ENCODE results near the gene STAT3.
"Not testable (repeated sequence)": the region's sequence is repeated elsewhere in the genome, so short reads cannot be mapped to it uniquely, and the experiment has no call there.

Gene STAT3

GRCh38 chr17:42388381-42389134, at the start of gene STAT3:
TSS of gene STAT3 (minus strand) at chr17:42388442. CDS start at chr17:42348516, 39,926 bp downstream.
- DNase-seq = peak; percentile 85 to 100 (median 100)

GRCh38 chr17:42436391-42436790, 48.1 kb upstream of the STAT3 start:
- peak in 1 of 51 donors; percentile 11 for DNase-seq

DNA sequence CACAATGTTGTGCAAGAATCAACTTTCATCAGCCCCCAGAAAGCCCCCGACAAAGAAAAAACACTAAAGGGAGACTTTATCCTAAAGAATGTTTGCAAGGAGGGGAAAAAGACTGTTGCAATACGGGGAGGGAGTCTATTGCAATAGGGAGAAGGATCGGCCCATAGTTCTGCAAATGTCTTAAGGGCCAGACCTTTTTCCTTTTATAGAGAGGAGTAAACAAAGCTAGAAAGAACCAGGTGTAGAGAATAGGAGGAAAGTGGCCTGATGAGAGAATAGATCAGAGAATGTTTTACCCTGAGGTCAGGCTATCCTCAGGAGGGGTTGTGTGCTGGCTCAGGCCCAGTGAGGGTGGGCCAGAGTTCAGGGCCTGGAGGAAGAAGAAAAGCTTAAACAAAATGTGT, 43.5 kb upstream of the STAT3 start:
- no peak for DNase-seq

DNA sequence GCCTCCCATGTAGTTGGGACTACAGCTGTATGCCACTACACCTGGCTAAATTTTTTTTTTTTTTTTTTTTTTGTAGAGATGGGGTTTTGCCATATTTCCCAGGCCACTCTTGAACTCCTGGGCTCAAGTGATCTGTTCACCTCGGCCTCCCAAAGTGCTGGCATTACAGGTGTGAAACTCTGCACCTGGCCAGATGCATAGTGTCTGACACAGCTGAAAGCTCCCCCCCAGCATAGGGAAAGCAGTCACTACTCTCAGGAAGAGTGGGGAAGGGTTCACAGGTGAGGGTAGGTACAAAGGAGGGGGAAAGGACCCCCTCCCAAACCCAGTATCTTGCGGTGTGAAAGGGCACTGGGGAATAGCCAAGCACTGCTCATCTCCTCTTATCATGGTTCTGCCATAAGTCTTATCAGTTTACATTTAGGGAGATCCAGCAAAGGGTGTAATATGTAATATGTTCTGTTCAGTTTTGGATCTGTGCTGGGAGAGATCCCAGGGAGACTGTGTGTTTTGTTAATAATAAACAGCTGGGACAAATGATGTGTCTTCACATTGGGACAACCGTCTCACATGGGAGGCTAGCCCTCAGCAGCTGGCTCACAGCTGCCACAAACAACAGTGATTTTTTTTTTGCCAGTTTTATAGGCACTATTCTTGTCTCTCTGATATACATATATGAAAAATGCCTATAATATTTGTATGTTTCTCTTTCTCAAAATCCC, 41.6 kb upstream of the STAT3 start:
- DNase-seq = no peak

DNA sequence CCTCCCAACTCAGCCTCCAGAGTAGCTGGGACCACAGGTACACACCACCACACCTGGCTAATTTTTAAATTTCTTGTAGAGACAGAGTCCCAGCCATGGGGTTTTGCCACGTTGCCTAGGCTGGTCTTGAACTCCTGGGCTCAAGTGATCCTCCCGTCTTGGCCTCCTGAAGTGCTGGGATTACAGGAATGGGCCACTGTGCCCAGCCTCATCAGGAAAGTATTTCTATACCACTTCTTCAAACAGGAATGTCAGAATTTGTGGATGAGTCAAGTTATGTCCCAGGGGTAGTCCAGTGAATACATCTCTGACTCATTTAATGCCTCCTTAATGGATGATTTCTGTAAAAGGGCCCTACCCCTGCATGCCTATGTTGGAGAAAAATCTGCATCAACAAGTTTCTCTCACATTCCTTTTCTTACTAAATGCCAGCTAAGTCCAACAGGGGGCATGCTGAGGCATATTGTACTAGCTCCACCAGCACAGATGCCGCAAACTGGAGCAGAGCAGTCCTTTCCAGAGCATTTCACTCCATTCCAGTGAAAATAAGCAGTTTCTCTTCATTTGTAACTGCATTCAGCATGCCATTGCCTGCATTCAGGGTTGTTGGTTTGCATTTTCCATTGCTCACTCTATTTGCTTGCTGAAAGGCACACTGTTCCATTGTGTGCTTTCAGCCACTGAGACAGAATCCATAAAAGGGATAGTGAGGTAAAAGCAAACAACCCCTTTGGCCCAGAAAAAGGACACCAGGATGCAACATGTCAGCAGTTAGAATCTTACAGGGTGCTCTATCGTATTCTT, 40.1 kb upstream of the STAT3 start:
- peak in 30 of 51 donors; percentile 4 to 70 (median 36) for DNase-seq

- DNase-seq = no peak
Measured at GRCh38 chr17:42424991-42425610, 36.9 kb upstream of the STAT3 start.

DNA sequence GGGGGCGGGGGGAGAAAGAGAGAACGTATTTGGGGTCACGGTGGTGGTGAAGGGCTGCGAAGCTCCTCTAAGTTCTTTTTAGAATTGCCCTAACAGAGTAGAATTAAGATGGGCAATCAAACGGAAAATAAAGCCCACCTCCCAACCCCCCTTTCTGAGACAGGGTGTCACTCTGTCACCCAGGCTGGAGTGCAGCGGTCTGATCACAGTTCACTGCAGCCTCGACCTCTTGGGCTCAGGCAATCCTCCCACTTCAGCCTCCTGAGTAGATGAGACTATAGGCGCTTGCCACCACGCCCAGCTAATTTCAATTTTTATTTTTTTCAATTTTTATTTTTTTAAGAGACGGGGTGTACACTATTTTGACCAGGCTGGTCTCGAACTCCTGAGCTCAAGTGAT, 35.5 kb upstream of the STAT3 start:
- DNase-seq = no peak

DNA sequence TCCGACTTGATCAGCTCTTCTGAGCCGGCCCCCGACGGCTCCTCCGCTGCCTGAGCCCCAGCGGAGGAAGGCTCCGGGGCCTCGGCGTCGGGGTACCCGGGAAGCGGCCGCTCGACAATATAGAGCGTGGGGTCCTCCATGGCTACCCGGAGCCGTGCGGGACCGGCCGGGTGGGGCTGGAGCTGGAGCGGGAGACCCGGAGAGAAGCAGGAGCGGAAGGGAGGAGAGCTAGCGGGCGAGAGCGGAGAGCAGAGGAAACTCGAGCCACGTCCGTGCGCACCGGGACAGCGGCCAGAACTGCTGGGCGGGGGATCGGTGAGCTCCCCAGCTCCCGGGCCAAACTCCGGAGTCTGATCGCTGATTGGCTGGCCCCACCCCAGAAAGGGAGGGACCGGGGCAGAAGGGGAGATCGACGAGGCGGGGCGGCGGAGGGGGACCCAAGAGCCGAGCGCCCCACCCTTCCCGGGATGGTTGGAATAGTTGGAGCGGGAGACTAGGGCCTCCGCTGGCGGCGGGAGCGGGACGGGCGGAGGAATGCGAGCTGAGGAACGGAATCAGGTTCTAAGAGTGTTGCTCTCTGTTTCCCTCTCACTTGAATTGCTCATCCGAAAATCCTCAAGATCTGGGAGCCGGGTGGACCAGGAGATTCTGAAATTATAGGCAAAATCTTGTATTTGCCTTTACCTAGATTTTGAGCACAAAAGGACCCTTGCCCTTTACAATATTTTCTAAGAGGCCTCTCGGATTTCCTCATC, 34.9 kb upstream of the STAT3 start, which contains the start of gene CAVIN1:
CAVIN1 (minus strand) TSS at position 299 of the 755 bp plus-strand sequence; CDS start at position 140, 159 bp downstream.
- DNase-seq = peak in 49 of 51 donors; percentile 25 to 96 (median 75)

DNA sequence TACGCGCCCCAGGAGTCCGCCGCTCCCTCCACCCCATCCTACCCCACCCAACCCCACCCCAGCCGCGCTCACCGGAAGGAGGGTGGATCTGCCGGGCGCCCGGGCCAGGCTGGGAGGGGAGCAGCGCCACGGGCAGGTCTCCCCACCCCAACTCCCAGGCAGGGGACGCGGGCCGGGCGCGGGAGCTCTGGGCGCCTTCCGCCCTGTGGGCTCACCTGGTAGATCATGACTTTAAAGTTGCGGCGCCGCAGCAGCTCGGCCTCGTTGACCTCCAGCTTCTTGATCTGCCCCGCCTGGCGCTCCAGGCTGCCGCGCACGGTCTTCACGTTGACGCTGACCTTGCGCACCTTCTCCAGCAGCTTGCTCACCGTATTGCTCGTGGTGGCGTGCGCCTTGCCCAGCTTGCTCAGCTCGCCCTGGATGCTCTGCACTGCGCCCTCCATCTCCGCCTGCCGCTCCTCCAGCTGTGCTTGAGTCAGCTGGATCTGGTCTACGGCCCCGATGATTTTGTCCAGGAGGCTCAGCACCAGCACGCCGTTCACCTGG, 34.2 kb upstream of the STAT3 start:
- peak in 3 of 51 donors; percentile 13 to 32 (median 22) for DNase-seq

DNA sequence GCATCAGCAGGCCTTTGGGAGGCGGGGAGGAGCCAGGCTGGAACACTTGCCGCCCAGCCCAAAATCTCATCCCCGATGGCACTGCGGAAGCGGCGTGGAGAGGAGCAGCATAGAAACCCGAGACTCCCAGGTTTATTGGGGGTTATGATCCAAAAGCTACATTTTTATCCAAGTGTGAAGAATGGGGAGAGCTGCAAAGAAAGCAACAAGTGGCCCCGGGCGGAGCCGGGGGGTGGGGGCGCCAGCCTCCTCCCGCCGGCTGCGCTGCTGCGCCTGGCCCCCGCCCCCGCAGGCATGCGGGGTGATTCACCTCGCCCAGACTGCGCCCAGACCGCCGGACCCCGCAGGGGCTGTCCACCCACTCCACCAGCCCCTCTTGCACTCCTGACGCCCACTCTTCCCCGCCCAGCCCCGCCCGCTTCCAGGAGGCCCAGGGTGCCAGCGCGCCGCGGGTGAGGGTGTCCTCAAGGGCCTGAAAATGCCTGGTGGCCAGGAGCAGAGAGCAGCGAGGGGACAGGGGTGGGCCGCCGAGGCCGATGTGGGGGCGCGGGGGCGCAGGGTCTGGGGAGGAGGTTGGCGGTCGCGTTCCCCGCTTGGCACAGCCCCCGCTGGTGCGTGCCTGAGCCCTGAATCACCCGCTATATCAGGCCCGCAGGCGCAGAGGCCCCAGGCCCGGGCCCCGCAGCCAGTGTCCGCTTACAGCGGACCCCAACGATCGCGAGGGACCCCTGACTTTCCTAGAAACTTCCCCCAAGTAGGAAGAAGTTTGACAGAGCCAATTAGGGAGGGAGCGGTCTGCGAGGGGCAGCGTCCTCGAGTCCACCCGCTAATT, 33.5 kb upstream of the STAT3 start:
- peak in 2 of 51 donors; percentile 11 to 16 for DNase-seq

DNA sequence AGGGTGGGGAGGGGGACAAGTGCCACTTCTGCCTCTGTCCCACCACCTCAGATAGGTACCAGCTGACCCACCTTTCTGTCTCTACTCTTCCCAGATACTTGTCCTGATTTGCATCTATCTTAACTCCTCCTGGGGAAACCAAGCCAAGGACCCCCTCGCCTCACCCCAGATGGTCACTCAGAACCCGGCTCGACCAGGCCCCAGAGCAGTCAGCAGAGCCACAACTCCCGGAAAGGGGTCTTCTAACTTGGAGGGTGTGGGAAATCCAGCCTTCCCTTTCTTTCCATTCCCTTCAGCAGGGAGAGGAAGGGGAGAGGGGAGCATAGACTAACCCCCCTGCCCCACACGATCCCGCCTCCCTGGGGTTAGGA, 32.9 kb upstream of the STAT3 start:
- DNase-seq = no peak

DNA sequence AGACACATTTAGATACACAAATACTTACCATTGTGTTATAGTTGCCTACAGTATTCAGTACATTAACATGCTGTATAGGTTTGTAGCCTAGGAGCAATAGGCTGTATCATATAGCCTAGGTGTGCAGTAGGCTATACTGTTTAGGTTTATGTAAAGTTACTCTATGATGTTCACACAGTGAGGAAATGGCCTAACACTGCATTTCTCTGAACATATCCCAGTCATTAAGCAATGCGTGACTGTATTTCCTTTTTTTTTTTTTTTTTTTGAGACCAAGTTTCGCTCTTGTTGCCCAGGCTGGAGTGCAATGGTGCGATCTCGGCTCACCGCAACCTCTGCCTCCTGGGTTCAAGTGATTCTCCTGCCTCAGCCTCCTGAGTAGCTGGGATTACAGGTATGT, 29.7 kb upstream of the STAT3 start:
- not testable (repeated sequence) for DNase-seq

DNA sequence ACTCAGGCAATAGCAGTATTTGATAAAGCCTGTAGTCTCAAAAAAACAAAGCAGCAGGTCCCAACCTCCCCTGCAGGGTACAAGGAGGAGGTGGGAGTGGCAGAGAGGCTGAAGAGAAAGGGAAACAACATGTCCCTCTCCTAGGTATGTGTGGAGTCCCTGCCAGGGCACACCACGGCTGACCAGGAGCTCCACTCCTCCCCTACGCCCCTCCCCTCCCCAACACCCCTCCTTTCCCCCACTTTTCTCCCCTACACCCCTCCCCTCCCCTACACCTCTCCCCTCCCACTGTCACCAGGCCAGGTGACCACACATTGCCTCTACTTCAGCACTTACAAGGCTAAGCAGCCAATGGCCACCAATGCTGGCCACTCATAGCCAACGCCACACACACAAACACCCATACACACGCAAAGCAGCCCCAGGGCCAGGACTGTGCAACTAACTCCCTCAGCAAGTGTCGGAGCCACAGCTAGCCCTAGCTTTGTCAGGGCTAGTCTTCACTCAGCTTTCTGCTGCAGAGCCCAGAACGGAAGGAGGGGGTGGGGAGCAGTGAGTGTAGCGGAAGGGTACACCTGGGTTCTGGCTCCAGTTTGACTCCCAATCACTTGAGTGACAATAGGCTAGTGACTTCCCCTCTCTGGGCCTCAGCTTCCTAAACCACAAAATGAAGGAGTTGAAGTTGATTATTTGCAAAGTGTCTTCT, 26.6 kb upstream of the STAT3 start:
- DNase-seq = no peak

GRCh38 chr17:42413464-42414040, 25.3 kb upstream of the STAT3 start:
- no peak for DNase-seq

DNA sequence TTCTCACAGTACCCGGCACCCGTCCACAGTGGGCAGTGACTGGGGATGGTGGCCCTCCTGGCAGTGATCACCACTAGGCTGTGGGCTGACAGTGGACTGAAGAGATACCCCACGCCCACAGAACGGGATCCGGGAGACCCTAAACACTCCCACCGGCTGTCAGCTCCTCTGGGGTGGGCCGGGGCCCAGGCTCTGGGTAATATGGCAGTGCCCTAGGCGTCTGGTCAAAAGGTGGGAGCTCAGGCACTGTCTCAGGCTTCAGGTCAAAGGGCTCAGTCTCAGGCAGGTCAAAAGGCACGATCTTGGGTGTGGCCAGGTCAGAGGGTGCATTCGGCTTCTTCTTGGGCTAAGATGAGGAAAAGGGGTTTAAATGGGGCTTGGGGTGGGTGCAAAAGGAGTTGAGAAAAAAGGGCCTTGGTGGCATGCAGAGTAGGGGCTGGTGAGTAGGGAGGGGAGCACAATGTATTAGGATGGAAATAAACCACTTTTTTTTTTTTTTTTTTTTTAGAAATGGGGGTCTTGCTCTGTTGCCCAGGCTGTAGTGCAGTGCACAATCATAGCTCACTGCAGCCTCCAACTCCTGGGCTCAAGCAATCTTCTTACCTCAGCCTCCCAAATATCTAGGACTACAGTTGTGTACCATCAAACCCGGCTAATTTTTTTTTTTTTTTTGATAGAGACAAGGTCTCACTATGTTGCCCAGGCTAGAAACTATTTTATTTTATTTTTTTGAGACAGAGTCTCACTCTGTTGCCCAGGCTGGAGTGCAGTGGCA, 23.9 kb upstream of the STAT3 start:
- no peak for DNase-seq

GRCh38 chr17:42411361-42411760, 23.1 kb upstream of the STAT3 start:
- no peak for DNase-seq

- no peak for DNase-seq
Measured at GRCh38 chr17:42410319-42410685, 22.1 kb upstream of the STAT3 start.

Data from hypothalamus (tissue), 51 donors.